Measurements from ENCODE around the gene RBM34. TPM values are rescaled to one million over a fixed set of nuclear protein-coding genes. Genes with fewer than 3 reads are reported as not detected.

Gene RBM34
- total RNA-seq, 1 experiment from 2014 or later: 45.1 TPM

DNA sequence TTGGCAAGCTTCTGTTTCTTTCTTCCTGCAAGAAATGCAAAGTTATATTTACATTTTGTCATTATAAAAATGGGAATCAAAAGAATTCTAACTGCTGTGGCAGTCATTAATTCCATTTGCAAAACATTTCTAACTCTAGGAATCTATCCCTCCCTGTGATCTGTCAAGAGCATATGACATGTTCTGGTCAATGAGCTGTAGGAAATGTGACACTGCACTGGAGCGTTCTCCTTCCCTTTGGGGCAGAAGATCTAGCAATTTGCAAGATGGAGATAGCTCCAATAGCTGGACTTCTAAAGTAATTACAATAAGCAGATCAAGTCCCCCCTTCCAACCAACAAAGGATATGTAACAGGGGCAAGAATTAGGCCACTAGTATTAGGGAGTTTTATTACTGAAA is 38.7 kb downstream of the RBM34 start:
- Histone ChIP-seq H3K4me1 (ENCODE audit: low read length) (peaks cover 31% of the 10 kb centered on the region), H4K20me1 (ENCODE audit: insufficient read depth, low read depth, low read length) (peaks cover 83% of the 10 kb centered on the region), H3K4me2 (ENCODE audit: low read depth, low read length, poor library complexity, severe bottlenecking) (no peak overlapping the region), H3K79me2 (ENCODE audit: low read length) (peaks cover 100% of the 10 kb centered on the region), H3K27ac (ENCODE audit: low read length) (no peak overlapping the region), H3K27me3 (ENCODE audit: low read length) (no peaks in the 10 kb centered on the region), H2AFZ (ENCODE audit: low read length) (no peak overlapping the region), H3K36me3 (ENCODE audit: insufficient read depth, low read length) (peaks cover 69% of the 10 kb centered on the region), H3K4me3 (ENCODE audit: low read length) (no peak overlapping the region), H3K9me2 (replicated peaks; ENCODE audit: insufficient read depth, low read length) (no peaks in the 10 kb centered on the region), H3K9me3 (ENCODE audit: low read length) (no peaks in the 10 kb centered on the region), H3K9ac (ENCODE audit: low read length) (no peak overlapping the region)
- DNase-seq: no peak

DNA sequence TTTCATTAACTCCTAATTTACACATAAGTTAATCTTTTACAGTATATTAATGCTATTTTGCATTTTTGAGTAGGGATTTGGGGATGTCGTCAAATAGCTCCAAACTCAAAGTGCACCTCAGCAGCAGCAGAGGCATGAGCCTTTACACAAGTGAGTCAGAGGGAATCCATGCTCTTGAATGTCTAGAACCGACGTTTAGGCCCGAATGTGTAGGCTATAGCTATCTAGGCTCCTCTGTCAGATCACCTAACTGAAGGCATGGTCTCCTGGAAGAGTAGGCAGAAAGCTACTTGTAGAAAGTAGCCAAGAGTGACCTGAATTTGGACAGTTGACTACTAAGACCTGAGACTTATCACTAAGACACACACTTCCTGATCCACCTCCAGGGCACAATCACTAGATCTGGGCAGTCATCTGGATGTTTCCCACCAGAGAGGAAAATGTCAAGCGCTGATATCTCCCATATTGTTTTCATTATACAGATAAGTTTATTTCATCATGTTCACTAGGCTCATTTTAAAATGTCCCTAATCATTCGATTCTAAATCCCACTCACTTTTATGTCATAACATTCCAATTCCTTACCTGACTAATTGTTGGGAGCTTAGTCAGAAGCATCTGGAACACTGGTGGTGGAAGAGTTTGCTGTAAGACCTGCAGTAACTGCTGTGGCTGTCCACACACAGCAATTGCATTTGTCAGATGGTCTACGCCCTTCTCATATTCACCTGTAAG is 47.7 kb downstream of the RBM34 start:
- no peak overlapping the region for H2AFZ ChIP-seq (ENCODE audit: low read length)
- H4K20me1 ChIP-seq (ENCODE audit: insufficient read depth, low read depth, low read length): peaks cover 46% of the 10 kb centered on the region
- H3K9ac ChIP-seq (ENCODE audit: low read length): no peak overlapping the region
- no peak for DNase-seq
- no peak overlapping the region for H3K4me3 ChIP-seq (ENCODE audit: low read length)
- no peak overlapping the region for H3K27ac ChIP-seq (ENCODE audit: low read length)
- H3K4me1 ChIP-seq (ENCODE audit: low read length): no peaks in the 10 kb centered on the region
- H3K9me3 ChIP-seq (ENCODE audit: low read length): no peaks in the 10 kb centered on the region
- peaks cover 77% of the 10 kb centered on the region for H3K36me3 ChIP-seq (ENCODE audit: insufficient read depth, low read length)
- H3K79me2 ChIP-seq (ENCODE audit: low read length): peaks cover 61% of the 10 kb centered on the region
- H3K4me2 ChIP-seq (ENCODE audit: low read depth, low read length, poor library complexity, severe bottlenecking): no peak overlapping the region
- H3K9me2 ChIP-seq (replicated peaks; ENCODE audit: insufficient read depth, low read length): no peaks in the 10 kb centered on the region
- H3K27me3 ChIP-seq (ENCODE audit: low read length): no peaks in the 10 kb centered on the region

- no peak for DNase-seq
- H3K27me3 ChIP-seq (ENCODE audit: low read length): no peaks in the 10 kb centered on the region
- H3K9ac ChIP-seq (ENCODE audit: low read length): no peak overlapping the region
- H3K4me3 ChIP-seq (ENCODE audit: low read length): no peak overlapping the region
- H3K4me1 ChIP-seq (ENCODE audit: low read length): 0 out of 2 replicates have a peak, but pooled peaks cover 1% of the 10 kb centered on the region
- no peak overlapping the region; the same call in 1 of the 2 replicates for H3K27ac ChIP-seq (ENCODE audit: low read length)
- H3K9me2 ChIP-seq (replicated peaks; ENCODE audit: insufficient read depth, low read length): no peaks in the 10 kb centered on the region
- peaks cover 39% of the 10 kb centered on the region for H4K20me1 ChIP-seq (ENCODE audit: insufficient read depth, low read depth, low read length)
- H3K9me3 ChIP-seq (ENCODE audit: low read length): no peaks in the 10 kb centered on the region
- H3K79me2 ChIP-seq (ENCODE audit: low read length): peaks cover 53% of the 10 kb centered on the region
- no peak overlapping the region for H3K4me2 ChIP-seq (ENCODE audit: low read depth, low read length, poor library complexity, severe bottlenecking)
- H3K36me3 ChIP-seq (ENCODE audit: insufficient read depth, low read length): peaks cover 68% of the 10 kb centered on the region
- no peak overlapping the region for H2AFZ ChIP-seq (ENCODE audit: low read length)
Measured at GRCh38 chr1:235112297-235113182, 48.5 kb downstream of the RBM34 start.

- Histone ChIP-seq H3K9ac (ENCODE audit: low read length) (no peak overlapping the region), H3K27ac (ENCODE audit: low read length) (no peak overlapping the region), H2AFZ (ENCODE audit: low read length) (no peak overlapping the region), H4K20me1 (ENCODE audit: insufficient read depth, low read depth, low read length) (peaks cover 36% of the 10 kb centered on the region), H3K36me3 (ENCODE audit: insufficient read depth, low read length) (peaks cover 63% of the 10 kb centered on the region; the same call in 1 of the 2 replicates), H3K4me2 (ENCODE audit: low read depth, low read length, poor library complexity, severe bottlenecking) (no peak overlapping the region), H3K27me3 (ENCODE audit: low read length) (no peaks in the 10 kb centered on the region), H3K9me3 (ENCODE audit: low read length) (no peaks in the 10 kb centered on the region), H3K9me2 (replicated peaks; ENCODE audit: insufficient read depth, low read length) (no peaks in the 10 kb centered on the region), H3K4me1 (ENCODE audit: low read length) (peaks cover 13% of the 10 kb centered on the region; the same call in 1 of the 2 replicates), H3K79me2 (ENCODE audit: low read length) (peaks cover 49% of the 10 kb centered on the region), H3K4me3 (ENCODE audit: low read length) (no peak overlapping the region)
- DNase-seq: no peak
Measured at GRCh38 chr1:235111107-235111506, 49.9 kb downstream of the RBM34 start.

- no peaks in the 10 kb centered on the region for H3K9me2 ChIP-seq (replicated peaks; ENCODE audit: insufficient read depth, low read length)
- no peak overlapping the region for H3K27ac ChIP-seq (ENCODE audit: low read length)
- H3K27me3 ChIP-seq (ENCODE audit: low read length): no peaks in the 10 kb centered on the region
- H3K4me3 ChIP-seq (ENCODE audit: low read length): no peak overlapping the region
- H3K4me1 ChIP-seq (ENCODE audit: low read length): peaks cover 35% of the 10 kb centered on the region
- H2AFZ ChIP-seq (ENCODE audit: low read length): no peak overlapping the region
- H3K9me3 ChIP-seq (ENCODE audit: low read length): no peaks in the 10 kb centered on the region
- no peak overlapping the region for H3K4me2 ChIP-seq (ENCODE audit: low read depth, low read length, poor library complexity, severe bottlenecking)
- no peak for DNase-seq
- H3K36me3 ChIP-seq (ENCODE audit: insufficient read depth, low read length): peaks cover 52% of the 10 kb centered on the region; the same call in 1 of the 2 replicates
- peaks cover 32% of the 10 kb centered on the region for H3K79me2 ChIP-seq (ENCODE audit: low read length)
- H3K9ac ChIP-seq (ENCODE audit: low read length): no peak overlapping the region
- peaks cover 28% of the 10 kb centered on the region for H4K20me1 ChIP-seq (ENCODE audit: insufficient read depth, low read depth, low read length)
Measured at GRCh38 chr1:235108876-235109275, 52.2 kb downstream of the RBM34 start.

DNA sequence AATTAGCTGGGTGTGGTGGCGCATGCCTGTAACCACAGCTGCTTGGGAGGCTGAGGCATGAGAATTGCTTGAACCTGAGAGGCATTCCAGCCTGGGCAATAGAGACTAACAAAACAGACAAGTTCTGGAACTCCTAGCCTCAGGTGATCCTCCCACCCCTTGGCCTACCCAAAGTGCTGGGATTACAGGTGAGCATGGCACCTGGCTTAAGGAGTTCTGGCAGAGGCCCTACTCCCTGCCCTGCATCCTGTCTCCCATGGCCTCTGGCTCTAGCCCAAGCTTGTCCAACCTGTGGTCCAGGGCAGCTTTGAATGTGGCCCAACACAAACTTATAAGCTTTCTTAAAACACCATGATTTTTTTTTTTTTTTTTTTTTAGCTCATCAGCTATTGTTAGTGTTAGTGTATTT is 52.9 kb downstream of the RBM34 start:
- H3K9me2 ChIP-seq (replicated peaks; ENCODE audit: insufficient read depth, low read length): no peaks in the 10 kb centered on the region
- no peaks in the 10 kb centered on the region for H3K9me3 ChIP-seq (ENCODE audit: low read length)
- peaks cover 25% of the 10 kb centered on the region for H3K79me2 ChIP-seq (ENCODE audit: low read length)
- H3K4me1 ChIP-seq (ENCODE audit: low read length): peaks cover 40% of the 10 kb centered on the region
- H4K20me1 ChIP-seq (ENCODE audit: insufficient read depth, low read depth, low read length): peaks cover 22% of the 10 kb centered on the region
- H3K4me3 ChIP-seq (ENCODE audit: low read length): no peak overlapping the region
- no peak overlapping the region for H3K9ac ChIP-seq (ENCODE audit: low read length)
- no peaks in the 10 kb centered on the region for H3K27me3 ChIP-seq (ENCODE audit: low read length)
- H3K36me3 ChIP-seq (ENCODE audit: insufficient read depth, low read length): peaks cover 47% of the 10 kb centered on the region; the same call in 1 of the 2 replicates
- no peak overlapping the region for H3K27ac ChIP-seq (ENCODE audit: low read length)
- no peak overlapping the region for H3K4me2 ChIP-seq (ENCODE audit: low read depth, low read length, poor library complexity, severe bottlenecking)
- DNase-seq: no peak
- H2AFZ ChIP-seq (ENCODE audit: low read length): no peak overlapping the region

- Histone ChIP-seq H3K9me2 (replicated peaks; ENCODE audit: insufficient read depth, low read length) (no peaks in the 10 kb centered on the region), H3K9ac (ENCODE audit: low read length) (no peak overlapping the region), H3K4me3 (ENCODE audit: low read length) (no peak overlapping the region), H3K4me1 (ENCODE audit: low read length) (peaks cover 44% of the 10 kb centered on the region), H3K9me3 (ENCODE audit: low read length) (no peaks in the 10 kb centered on the region), H3K36me3 (ENCODE audit: insufficient read depth, low read length) (peaks cover 41% of the 10 kb centered on the region; the same call in 1 of the 2 replicates), H4K20me1 (ENCODE audit: insufficient read depth, low read depth, low read length) (peaks cover 16% of the 10 kb centered on the region), H3K79me2 (ENCODE audit: low read length) (peaks cover 19% of the 10 kb centered on the region), H3K4me2 (ENCODE audit: low read depth, low read length, poor library complexity, severe bottlenecking) (no peak overlapping the region), H2AFZ (ENCODE audit: low read length) (no peak overlapping the region), H3K27ac (ENCODE audit: low read length) (no peak overlapping the region), H3K27me3 (ENCODE audit: low read length) (no peaks in the 10 kb centered on the region)
- DNase-seq: no peak
Measured at GRCh38 chr1:235107368-235108184, 53.5 kb downstream of the RBM34 start.

Measured in Karpas-422 (cell line).